Activated CD8-positive, alpha-beta memory T cell treated with anti-CD3 and anti-CD28 coated beads for 1 hour (primary cell): Measurements from ENCODE around the gene KCNAB3.

ENCODE experiments used
- DNase-seq, 2 donors: peaks; one replicate each; pipeline ENCODE4 v3.0.0-alpha.2; 2020; ENCODE audit warnings: low read depth in 1 of 2; ENCODE audit errors: extremely low read depth in 1 of 2

KCNAB3 gene

GRCh38 chr17:7943291-7943690, 13.6 kb upstream of the KCNAB3 start:
- no peak for DNase-seq

- DNase-seq = no peak
Measured at GRCh38 chr17:7940743-7941142, 11.1 kb upstream of the KCNAB3 start.

- DNase-seq = no peak
Measured at GRCh38 chr17:7940034-7940433, 10.4 kb upstream of the KCNAB3 start.

- DNase-seq = no peak
Measured at GRCh38 chr17:7935859-7936258, 6.2 kb upstream of the KCNAB3 start.

- no peak for DNase-seq
Measured at GRCh38 chr17:7932949-7933348, 3.3 kb upstream of the KCNAB3 start.

GRCh38 chr17:7932483-7932891, 2.8 kb upstream of the KCNAB3 start:
- DNase-seq = no peak

- DNase-seq = peak; percentile 97 to 99
Measured at GRCh38 chr17:7931709-7932482, 2.2 kb upstream of the KCNAB3 start, which contains the start of the genes CNTROB and TRAPPC1. TSS of gene CNTROB (plus strand) at chr17:7932206. CDS start at chr17:7933080, 874 bp downstream. TSS of gene TRAPPC1 (minus strand) at chr17:7931946. CDS start at chr17:7931829, 117 bp downstream.

GRCh38 chr17:7930841-7931631, 1.4 kb upstream of the KCNAB3 start:
- DNase-seq = no peak

GRCh38 chr17:7927596-7927995, 2.1 kb downstream of the KCNAB3 start:
- no peak for DNase-seq

- peak; percentile 51 to 74 for DNase-seq
Measured at GRCh38 chr17:7922845-7923628, 6.6 kb downstream of the KCNAB3 start.

- DNase-seq = no peak
Measured at GRCh38 chr17:7922269-7922844, 7.3 kb downstream of the KCNAB3 start.

GRCh38 chr17:7916808-7917207, 12.8 kb downstream of the KCNAB3 start:
- DNase-seq = no peak

GRCh38 chr17:7916385-7916682, 13.3 kb downstream of the KCNAB3 start:
- DNase-seq = no peak

GRCh38 chr17:7915611-7916384, 13.9 kb downstream of the KCNAB3 start, which contains the start of gene RNF227:
TSS of gene RNF227 (minus strand) at chr17:7916289. CDS start at chr17:7916195, 94 bp downstream.
- peak; percentile 56 to 63 for DNase-seq

GRCh38 chr17:7915179-7915610, 14.5 kb downstream of the KCNAB3 start:
- DNase-seq = no peak

- no peak for DNase-seq
Measured at GRCh38 chr17:7912927-7913524, 16.6 kb downstream of the KCNAB3 start.

- no peak for DNase-seq
Measured at GRCh38 chr17:7911116-7911515, 18.5 kb downstream of the KCNAB3 start.

GRCh38 chr17:7910711-7911110, 18.9 kb downstream of the KCNAB3 start:
- no peak for DNase-seq

- DNase-seq = no peak
Measured at GRCh38 chr17:7910281-7910680, 19.4 kb downstream of the KCNAB3 start.

- DNase-seq = no peak
Measured at GRCh38 chr17:7909089-7909488, 20.6 kb downstream of the KCNAB3 start.
